ENCODE results near the gene PRKCZ. TPM values are rescaled to one million over a fixed set of nuclear protein-coding genes. Genes with fewer than 3 reads are reported as not detected.

Gene PRKCZ
- total RNA-seq, 1 donor, result 4.6 TPM

- Histone ChIP-seq H3K4me3 (ENCODE audit: low read length) (no peak overlapping the region), H3K9me3 (ENCODE audit: low read depth, low read length) (no peaks in the 10 kb centered on the region), H3K4me1 (ENCODE audit: insufficient read depth, low read length) (peaks cover 4% of the 10 kb centered on the region), H3K27me3 (ENCODE audit: insufficient read depth, low read length) (peaks cover 23% of the 10 kb centered on the region)
Observed at GRCh38 chr1:2019571-2020309, 30.5 kb upstream of the PRKCZ start.

GRCh38 chr1:2020310-2020655 lies 29.9 kb upstream of the PRKCZ start:
- Histone ChIP-seq H3K9me3 (ENCODE audit: low read depth, low read length) (no peaks in the 10 kb centered on the region), H3K4me3 (ENCODE audit: low read length) (no peak overlapping the region), H3K4me1 (ENCODE audit: insufficient read depth, low read length) (peaks cover 4% of the 10 kb centered on the region), H3K27me3 (ENCODE audit: insufficient read depth, low read length) (peaks cover 23% of the 10 kb centered on the region)

- no peaks in the 10 kb centered on the region for H3K9me3 ChIP-seq (ENCODE audit: low read depth, low read length)
Observed at GRCh38 chr1:2021550-2021949, 28.7 kb upstream of the PRKCZ start.

GRCh38 chr1:2022063-2022770 lies 28.0 kb upstream of the PRKCZ start:
- peaks cover 4% of the 10 kb centered on the region for H3K4me1 ChIP-seq (ENCODE audit: insufficient read depth, low read length)
- H3K9me3 ChIP-seq (ENCODE audit: low read depth, low read length), result no peaks in the 10 kb centered on the region
- H3K27me3 ChIP-seq (ENCODE audit: insufficient read depth, low read length), result peaks cover 23% of the 10 kb centered on the region
- H3K4me3 ChIP-seq (ENCODE audit: low read length), result no peak overlapping the region

More at GRCh38 chr1:2021550-2021949, 28.7 kb upstream of the PRKCZ start:
- Histone ChIP-seq H3K4me1 (ENCODE audit: insufficient read depth, low read length) (peaks cover 4% of the 10 kb centered on the region), H3K27me3 (ENCODE audit: insufficient read depth, low read length) (peaks cover 23% of the 10 kb centered on the region), H3K4me3 (ENCODE audit: low read length) (no peak overlapping the region)

GRCh38 chr1:2023187-2023586 lies 27.0 kb upstream of the PRKCZ start:
- Histone ChIP-seq H3K4me1 (ENCODE audit: insufficient read depth, low read length) (peaks cover 4% of the 10 kb centered on the region), H3K27me3 (ENCODE audit: insufficient read depth, low read length) (peaks cover 15% of the 10 kb centered on the region), H3K4me3 (ENCODE audit: low read length) (no peak overlapping the region)

GRCh38 chr1:2024451-2024850 lies 25.8 kb upstream of the PRKCZ start:
- Histone ChIP-seq H3K4me3 (ENCODE audit: low read length) (no peak overlapping the region), H3K9me3 (ENCODE audit: low read depth, low read length) (no peaks in the 10 kb centered on the region), H3K4me1 (ENCODE audit: insufficient read depth, low read length) (peaks cover 4% of the 10 kb centered on the region), H3K27me3 (ENCODE audit: insufficient read depth, low read length) (peaks cover 11% of the 10 kb centered on the region)

More at GRCh38 chr1:2023187-2023586, 27.0 kb upstream of the PRKCZ start:
- no peaks in the 10 kb centered on the region for H3K9me3 ChIP-seq (ENCODE audit: low read depth, low read length)

GRCh38 chr1:2024887-2025286 lies 25.3 kb upstream of the PRKCZ start:
- Histone ChIP-seq H3K4me3 (ENCODE audit: low read length) (no peak overlapping the region), H3K4me1 (ENCODE audit: insufficient read depth, low read length) (peaks cover under 1% of the 10 kb centered on the region), H3K9me3 (ENCODE audit: low read depth, low read length) (no peaks in the 10 kb centered on the region), H3K27me3 (ENCODE audit: insufficient read depth, low read length) (peaks cover 8% of the 10 kb centered on the region)

GRCh38 chr1:2025491-2025981 lies 24.7 kb upstream of the PRKCZ start:
- Histone ChIP-seq H3K4me1 (ENCODE audit: insufficient read depth, low read length) (no peaks in the 10 kb centered on the region), H3K4me3 (ENCODE audit: low read length) (no peak overlapping the region), H3K27me3 (ENCODE audit: insufficient read depth, low read length) (peaks cover 1% of the 10 kb centered on the region), H3K9me3 (ENCODE audit: low read depth, low read length) (no peaks in the 10 kb centered on the region)

GRCh38 chr1:2027961-2028583 lies 22.1 kb upstream of the PRKCZ start:
- no peak overlapping the region for H3K4me3 ChIP-seq (ENCODE audit: low read length)

GRCh38 chr1:2028870-2029560 lies 21.2 kb upstream of the PRKCZ start:
- no peaks in the 10 kb centered on the region for H3K27me3 ChIP-seq (ENCODE audit: insufficient read depth, low read length)
- H3K4me3 ChIP-seq (ENCODE audit: low read length), result no peak overlapping the region
- H3K4me1 ChIP-seq (ENCODE audit: insufficient read depth, low read length), result no peaks in the 10 kb centered on the region
- H3K9me3 ChIP-seq (ENCODE audit: low read depth, low read length), result no peaks in the 10 kb centered on the region

More at GRCh38 chr1:2027961-2028583, 22.1 kb upstream of the PRKCZ start:
- Histone ChIP-seq H3K9me3 (ENCODE audit: low read depth, low read length) (no peaks in the 10 kb centered on the region), H3K4me1 (ENCODE audit: insufficient read depth, low read length) (no peaks in the 10 kb centered on the region), H3K27me3 (ENCODE audit: insufficient read depth, low read length) (no peaks in the 10 kb centered on the region)

GRCh38 chr1:2029561-2029960 lies 20.6 kb upstream of the PRKCZ start:
- Histone ChIP-seq H3K4me3 (ENCODE audit: low read length) (no peak overlapping the region), H3K9me3 (ENCODE audit: low read depth, low read length) (no peaks in the 10 kb centered on the region), H3K4me1 (ENCODE audit: insufficient read depth, low read length) (no peaks in the 10 kb centered on the region), H3K27me3 (ENCODE audit: insufficient read depth, low read length) (no peaks in the 10 kb centered on the region)

GRCh38 chr1:2030076-2030871 lies 19.9 kb upstream of the PRKCZ start:
- Histone ChIP-seq H3K9me3 (ENCODE audit: low read depth, low read length) (no peaks in the 10 kb centered on the region), H3K4me1 (ENCODE audit: insufficient read depth, low read length) (no peaks in the 10 kb centered on the region), H3K4me3 (ENCODE audit: low read length) (no peak overlapping the region), H3K27me3 (ENCODE audit: insufficient read depth, low read length) (no peaks in the 10 kb centered on the region)

- no peaks in the 10 kb centered on the region for H3K9me3 ChIP-seq (ENCODE audit: low read depth, low read length)
- no peaks in the 10 kb centered on the region for H3K4me1 ChIP-seq (ENCODE audit: insufficient read depth, low read length)
- no peaks in the 10 kb centered on the region for H3K27me3 ChIP-seq (ENCODE audit: insufficient read depth, low read length)
- no peak overlapping the region for H3K4me3 ChIP-seq (ENCODE audit: low read length)
Observed at GRCh38 chr1:2031546-2032540, 18.4 kb upstream of the PRKCZ start.

Measured in mononuclear cell (primary cell).